ENCODE data around the gene SULF2.

Gene SULF2

DNA sequence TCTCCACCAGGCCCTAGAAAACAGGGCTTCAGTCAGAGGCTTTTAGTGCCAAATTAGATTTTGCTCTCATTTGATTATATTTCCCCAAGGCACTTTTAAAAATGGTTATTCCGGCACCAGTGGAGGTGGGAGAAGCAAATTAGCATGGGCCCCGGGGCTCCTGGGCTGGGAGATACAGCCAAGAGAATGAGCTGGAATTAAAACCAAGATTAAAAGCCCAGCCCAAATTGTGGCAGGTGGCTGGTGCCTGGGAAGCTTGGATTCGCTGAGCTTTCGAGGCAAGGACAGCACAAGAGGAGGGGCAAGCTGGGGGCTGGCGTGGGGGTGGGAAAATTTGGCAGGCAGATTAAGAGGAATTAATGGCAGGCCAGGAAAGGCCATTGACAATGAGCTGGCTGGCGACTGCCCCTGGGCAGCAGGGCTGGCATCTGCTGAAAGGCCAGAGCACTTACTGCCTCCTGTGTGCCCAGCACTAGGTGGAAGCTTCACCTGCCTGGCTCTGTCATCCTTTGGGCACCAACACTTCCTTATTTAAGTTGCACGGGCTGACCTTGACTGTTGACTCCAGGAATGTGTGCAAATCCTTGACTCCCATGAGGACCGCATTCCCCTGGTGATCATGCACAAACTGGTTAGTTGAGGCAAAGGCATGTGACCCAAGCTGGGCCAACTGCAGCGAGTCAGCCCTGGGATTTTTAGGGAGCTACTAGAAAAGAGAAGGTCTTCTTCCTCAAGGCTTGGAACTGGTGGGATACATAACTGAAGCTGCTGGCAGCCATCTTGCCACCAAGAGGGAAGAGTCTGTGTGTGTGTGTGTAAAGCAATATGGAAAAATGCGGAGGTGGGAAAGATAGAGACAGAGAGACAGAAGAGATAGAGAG lies 76.1 kb downstream of the SULF2 start:
- no peak for DNase-seq

- DNase-seq: no peak
These were observed 77.0 kb downstream of the SULF2 start for GRCh38 chr20:47708140-47708807.

GRCh38 chr20:47706345-47706744 lies 78.9 kb downstream of the SULF2 start:
- no peak for DNase-seq

DNA sequence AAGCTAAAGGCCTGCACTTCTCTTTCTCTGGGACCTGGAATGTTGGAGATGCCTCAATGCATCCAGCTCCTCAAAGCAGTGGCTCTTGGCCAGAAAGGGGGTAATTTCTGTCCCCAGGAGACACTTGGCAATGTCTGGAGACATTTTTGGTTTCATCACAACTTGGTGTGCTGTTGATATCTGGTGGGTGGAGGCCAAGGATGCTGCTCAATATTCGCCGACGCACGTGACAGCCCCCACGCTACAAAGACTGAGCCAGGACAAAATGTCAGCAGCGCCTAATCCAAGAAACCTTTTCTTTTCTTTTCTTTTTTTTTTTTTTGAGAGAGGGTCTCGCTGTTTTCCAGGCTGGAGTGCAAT lies 79.8 kb downstream of the SULF2 start:
- DNase-seq: no peak

DNA sequence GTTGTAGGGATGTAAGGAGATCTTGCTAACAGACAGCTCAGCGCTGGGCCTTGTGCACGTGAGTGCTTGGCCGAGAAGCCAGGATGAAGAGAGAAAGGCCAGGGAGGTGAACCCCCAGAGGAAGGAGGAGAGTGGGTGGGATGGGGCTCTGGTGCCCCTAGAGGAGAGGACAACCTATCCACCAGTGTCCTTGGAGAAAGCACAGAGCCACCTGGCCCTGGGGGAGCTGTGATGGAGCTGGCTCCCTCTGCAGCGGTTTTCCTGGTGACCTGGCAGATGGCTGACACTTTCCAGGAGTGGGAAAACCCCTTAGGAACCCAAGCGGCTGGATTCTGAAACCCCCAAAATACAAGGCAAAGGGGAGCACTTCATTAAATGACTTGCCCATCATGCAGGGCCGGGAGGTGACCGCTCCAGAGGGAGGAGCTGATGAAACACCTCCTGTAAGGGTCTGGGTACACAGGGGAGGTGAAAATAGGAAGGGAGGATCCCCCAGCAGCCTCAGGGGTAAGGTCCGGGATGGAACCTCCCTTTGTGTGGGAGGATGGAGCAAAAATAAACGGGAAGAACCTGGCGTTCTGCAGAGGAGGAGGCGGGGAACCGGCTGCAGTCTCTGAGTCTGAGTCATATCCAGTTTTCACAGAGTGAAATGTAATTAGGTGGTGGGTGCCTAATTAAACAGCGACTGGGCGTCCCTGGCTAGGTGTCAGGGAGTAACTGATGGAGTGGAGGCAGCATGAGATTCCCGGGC lies 80.4 kb downstream of the SULF2 start:
- no peak for DNase-seq

DNA sequence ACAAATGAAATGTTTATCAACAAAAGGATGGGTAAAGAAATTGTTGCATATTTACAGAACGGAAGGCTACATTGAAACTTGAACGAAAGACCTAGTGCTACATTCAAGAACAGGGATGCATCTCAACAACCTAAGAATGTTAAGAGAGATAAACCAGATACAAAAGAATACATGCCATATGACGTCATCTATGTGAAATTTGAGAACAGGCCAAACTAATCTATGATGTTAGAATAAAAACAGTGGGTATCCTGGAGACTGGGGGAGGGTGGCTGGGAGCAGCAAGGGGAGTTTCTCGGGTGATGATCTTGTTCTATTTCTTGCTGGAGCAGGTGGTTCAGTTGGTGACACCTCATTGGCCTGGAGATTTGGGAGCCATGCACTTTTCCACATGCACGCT lies 81.5 kb downstream of the SULF2 start:
- no peak for DNase-seq

DNA sequence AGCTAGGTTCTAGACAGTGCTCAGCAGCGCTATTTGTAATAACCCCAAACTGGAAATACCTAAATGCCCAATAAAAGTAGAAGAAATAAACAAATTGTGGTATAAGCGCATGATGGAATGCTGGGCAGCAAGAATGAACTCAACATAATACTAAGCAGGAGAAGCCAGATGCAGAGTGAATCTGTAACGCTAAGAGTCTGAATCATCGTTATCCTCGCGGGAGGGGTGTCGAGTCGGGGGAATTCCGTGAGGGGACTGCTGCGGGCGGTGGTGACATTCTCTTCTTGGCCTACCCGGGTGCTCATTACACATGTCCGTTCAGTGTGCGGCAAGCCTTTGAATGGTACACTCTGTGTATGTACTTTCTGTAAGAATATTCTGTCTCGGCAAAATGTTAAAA lies 83.7 kb downstream of the SULF2 start:
- no peak for DNase-seq

DNA sequence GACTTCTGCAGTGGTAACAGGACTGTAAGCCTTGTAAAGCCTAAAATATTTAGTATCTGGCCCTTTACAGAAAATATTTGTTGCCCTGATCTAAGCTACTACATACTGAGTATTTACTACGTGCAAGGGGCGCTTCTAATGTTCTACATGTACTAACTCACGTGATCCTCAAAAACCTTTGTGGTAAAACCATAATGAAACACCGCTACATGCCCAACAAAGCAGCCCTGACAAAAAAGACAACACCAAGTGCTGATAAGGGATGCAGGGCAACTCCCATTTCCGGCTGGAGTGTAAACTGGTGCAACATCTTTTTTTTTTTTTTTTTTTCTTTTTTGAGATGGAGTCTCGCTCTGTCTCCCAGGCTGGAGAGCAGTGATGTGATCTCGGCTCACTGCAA lies 85.0 kb downstream of the SULF2 start:
- DNase-seq: no peak

DNA sequence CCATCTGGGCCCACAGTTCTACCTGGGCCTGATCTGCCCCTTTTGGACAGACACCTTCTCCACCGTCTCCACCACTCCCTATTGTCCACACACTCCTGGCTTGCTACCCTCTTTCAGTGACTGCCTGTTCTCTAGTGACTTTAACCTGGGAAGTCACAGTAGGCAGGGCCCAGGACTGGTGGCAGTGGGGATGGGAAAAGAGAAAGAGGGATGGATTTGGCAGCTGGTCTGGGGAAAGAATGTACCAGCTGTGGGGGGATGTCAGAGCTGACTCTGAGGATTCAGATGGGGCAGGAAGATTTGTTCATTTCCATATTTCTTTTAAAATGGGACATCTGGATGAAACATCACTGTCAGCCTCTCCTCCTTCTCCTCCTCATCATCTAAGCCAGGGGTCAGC lies 85.5 kb downstream of the SULF2 start:
- DNase-seq: no peak

DNA sequence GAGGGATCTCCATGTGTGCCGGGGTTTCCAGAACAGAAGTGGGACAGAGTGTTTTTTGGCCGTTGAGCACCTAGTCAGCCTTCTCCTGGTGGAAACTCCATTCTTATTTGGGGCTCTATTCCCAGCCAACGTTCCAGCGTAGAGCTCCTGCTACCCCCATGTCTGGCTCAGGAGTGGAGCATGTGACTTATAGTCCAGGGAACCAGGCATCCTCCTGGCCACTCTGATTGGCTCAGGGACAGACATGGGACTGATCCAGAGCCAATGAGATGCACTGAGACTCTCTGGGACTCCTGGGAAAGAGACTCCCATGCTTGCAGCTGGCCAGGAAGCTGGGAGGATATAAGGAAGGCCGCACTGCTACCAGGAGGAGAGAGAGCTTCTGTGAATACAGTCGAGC lies 87.1 kb downstream of the SULF2 start:
- no peak for DNase-seq

DNA sequence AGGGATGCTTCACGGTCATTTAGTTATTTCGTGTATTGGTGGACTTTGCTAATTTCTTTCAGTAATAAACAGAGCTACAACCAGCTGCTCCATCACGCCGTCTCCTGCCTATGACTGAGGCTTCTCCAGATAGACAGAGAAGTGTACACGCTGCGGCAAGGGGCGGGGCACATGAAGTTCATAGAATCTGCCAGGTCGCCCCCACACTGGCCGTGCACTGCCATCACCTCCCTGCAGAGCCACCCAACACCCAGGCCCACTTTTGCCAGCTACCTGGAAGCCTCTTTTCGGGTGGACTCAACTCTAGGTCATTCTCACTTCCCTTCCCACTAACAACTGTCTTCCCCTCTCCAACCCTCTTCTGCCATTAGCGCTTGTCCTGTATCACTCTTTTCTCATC lies 88.4 kb downstream of the SULF2 start:
- DNase-seq: no peak

GRCh38 chr20:47694021-47694818 lies 91.1 kb downstream of the SULF2 start:
- no peak for DNase-seq

DNA sequence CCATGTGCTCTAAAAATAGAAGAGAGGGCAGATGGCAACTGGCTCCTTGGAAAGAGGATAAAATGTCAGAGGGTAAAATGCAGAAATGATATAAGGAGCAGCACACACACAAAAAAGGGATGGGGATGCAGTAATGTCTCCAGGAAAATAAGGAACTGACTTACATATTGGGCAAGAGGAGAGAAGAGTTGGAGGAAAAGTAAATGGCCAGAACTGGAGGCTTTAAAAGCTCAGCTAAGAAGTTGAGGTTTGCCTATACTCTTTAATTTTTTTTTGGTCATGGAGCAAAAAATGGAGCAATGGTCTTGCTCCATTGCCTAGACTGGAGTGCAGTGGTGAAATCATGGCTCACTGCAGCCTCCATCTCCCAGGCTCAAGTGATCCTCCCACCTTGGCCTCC lies 93.7 kb downstream of the SULF2 start:
- no peak for DNase-seq

GRCh38 chr20:47689731-47690130 lies 95.5 kb downstream of the SULF2 start:
- no peak for DNase-seq

- DNase-seq: no peak
These were observed 96.6 kb downstream of the SULF2 start for GRCh38 chr20:47688385-47689381.

DNA sequence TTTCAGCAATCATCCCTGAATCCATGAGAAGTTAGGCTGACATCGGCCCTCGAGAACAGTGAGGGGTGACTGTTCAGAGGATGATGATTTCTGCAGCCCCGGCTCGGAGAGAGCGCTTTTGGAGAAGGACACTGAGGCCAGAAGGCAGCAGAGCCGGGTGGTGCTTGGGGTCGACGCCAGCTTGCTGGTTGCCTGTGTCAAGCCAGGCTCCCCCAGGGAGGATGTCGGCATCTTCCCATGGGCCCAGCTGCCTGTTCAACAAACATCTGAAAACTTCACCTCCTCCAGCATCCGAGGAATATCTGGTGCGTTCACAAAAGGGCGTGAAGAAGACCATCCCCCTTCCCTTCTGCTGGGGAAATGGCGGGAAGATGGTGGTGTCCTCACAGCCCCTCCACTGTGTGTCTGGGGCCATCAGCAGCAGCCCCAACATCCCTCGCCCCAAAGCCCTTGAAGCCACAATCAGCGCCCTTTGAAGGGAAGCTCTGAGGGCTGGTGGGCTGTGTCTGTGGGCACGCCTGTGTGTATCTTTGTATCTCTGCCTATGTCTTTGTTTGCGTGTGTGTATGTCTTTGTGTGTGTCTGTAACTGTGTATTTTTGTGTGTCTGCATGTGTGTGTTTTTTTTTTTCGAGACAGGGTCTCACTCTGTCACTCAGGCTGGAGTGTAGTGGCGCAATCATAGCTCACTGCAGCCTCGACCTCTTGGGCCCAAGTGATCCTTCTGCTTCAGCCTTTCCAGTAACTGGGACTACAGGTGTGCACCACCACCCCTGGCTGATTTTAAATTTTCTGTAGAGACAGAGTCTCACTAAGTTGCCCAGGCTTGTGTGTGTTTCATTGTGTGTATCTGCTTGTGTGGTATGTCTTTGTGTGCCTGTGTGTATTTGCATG lies 97.9 kb downstream of the SULF2 start:
- no peak for DNase-seq

GRCh38 chr20:47686545-47686944 lies 98.7 kb downstream of the SULF2 start:
- no peak for DNase-seq

DNA sequence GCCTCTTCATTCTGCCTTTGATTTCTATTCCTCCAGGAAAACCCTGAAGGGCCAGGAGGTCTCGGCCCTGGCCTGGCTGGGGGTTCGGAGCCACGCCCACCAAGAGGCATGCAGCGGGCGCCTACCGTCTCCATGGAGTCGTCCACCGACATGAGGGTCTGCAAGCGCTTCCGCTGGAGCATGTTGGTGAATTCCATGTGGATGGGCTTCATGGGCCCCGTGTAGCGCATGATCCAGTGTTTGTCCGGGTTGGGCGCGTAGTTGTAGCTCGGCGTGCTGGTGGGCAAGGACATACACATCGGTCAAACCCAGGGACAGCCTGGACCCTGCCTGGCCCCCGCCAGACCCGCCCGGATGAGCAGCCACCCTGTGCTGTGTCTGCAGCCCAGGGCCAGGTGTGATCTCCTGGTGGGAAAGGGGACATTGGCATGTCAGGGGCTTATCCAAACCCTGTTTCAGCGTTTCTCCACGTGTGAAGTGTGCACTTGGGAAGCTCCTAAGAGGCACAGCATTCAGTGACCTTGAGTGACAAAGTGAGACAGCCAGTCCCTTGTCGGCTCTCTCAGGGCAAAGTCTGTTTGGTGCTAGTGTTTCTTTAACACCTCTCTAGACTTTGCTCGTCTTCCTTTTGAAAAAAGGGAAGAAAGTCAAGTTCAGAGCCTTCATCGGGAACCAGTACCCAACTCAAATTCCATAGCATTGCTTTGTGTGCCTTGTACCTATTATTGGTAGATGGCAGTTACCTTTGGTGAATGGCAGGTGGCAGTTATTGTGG lies 100.8 kb downstream of the SULF2 start:
- no peak for DNase-seq

- DNase-seq: no peak
These were observed 102.4 kb downstream of the SULF2 start for GRCh38 chr20:47682916-47683315.

All from activated CD4-positive, alpha-beta T cell treated with anti-CD3 and anti-CD28 coated beads for 48 hours (primary cell).